ENCODE results near the gene FADS6.
A peak's percentile ranks its signal among the peaks of the same experiment; 100 is the strongest.

Gene FADS6

GRCh38 chr17:74833501-74834377, 59.7 kb downstream of the FADS6 start:
- TF ChIP-seq, protein P1, sequence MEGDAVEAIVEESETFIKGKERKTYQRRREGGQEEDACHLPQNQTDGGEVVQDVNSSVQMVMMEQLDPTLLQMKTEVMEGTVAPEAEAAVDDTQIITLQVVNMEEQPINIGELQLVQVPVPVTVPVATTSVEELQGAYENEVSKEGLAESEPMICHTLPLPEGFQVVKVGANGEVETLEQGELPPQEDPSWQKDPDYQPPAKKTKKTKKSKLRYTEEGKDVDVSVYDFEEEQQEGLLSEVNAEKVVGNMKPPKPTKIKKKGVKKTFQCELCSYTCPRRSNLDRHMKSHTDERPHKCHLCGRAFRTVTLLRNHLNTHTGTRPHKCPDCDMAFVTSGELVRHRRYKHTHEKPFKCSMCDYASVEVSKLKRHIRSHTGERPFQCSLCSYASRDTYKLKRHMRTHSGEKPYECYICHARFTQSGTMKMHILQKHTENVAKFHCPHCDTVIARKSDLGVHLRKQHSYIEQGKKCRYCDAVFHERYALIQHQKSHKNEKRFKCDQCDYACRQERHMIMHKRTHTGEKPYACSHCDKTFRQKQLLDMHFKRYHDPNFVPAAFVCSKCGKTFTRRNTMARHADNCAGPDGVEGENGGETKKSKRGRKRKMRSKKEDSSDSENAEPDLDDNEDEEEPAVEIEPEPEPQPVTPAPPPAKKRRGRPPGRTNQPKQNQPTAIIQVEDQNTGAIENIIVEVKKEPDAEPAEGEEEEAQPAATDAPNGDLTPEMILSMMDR (IDR thresholded peaks at IDR 0.05; ENCODE audit: low read depth, low read length), result no peak
- TF ChIP-seq EZH2phosphoT487 (IDR thresholded peaks at IDR 0.05; ENCODE audit: low read depth), result no peak
- H3K79me2 ChIP-seq (ENCODE audit: low read length), result no peaks in the 10 kb centered on the region
- H3K4me2 ChIP-seq (ENCODE audit: low read length), result peak overlapping the region; percentile 69
- H3K4me3 ChIP-seq (ENCODE audit: low read length), result peak overlapping the region; percentile 44
- peak overlapping the region; percentile 20; the same call in 1 of the 2 replicates for H3K9ac ChIP-seq (ENCODE audit: low read length)
- no peaks in the 10 kb centered on the region for H3K9me3 ChIP-seq (ENCODE audit: insufficient read depth, low read length)
- peaks cover 11% of the 10 kb centered on the region for H3K4me1 ChIP-seq (ENCODE audit: low read length)
- H3K36me3 ChIP-seq (replicated peaks; ENCODE audit: low read depth, low read length), result no peaks in the 10 kb centered on the region
- no peaks in the 10 kb centered on the region for H3K27me3 ChIP-seq (ENCODE audit: low read depth, low read length)
- H4K20me1 ChIP-seq (ENCODE audit: insufficient read depth, low read length), result no peaks in the 10 kb centered on the region
- no peak overlapping the region for H3K27ac ChIP-seq (ENCODE audit: low read length)
- no peak overlapping the region for H2AFZ ChIP-seq (ENCODE audit: low read depth, low read length)

DNA sequence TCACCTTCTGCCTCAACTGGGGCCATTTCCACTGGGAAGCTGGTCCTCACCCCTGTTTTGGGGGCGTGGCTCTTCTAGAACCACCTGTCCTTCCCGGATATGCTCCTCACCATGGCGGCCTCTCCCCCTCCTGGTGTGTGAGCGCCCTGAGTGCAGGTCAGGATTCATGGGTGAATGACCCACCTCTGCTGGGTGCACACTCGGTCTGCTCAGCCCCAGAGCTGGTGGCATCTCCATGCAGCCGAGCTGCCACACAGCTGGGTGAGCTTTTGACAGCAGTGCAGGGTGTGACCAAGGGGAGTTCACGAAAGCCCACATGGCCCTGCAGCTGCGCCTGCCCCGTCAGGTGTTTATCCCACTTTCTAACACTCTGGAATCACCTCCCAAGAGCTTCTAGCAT, 61.0 kb downstream of the FADS6 start:
- Histone ChIP-seq H3K36me3 (replicated peaks; ENCODE audit: low read depth, low read length) (no peaks in the 10 kb centered on the region), H3K4me3 (ENCODE audit: low read length) (no peak overlapping the region), H3K4me1 (ENCODE audit: low read length) (peaks cover 11% of the 10 kb centered on the region), H2AFZ (ENCODE audit: low read depth, low read length) (no peak overlapping the region), H3K4me2 (ENCODE audit: low read length) (no peak overlapping the region), H3K9me3 (ENCODE audit: insufficient read depth, low read length) (no peaks in the 10 kb centered on the region), H3K9ac (ENCODE audit: low read length) (no peak overlapping the region), H3K27ac (ENCODE audit: low read length) (no peak overlapping the region), H3K27me3 (ENCODE audit: low read depth, low read length) (no peaks in the 10 kb centered on the region), H4K20me1 (ENCODE audit: insufficient read depth, low read length) (no peaks in the 10 kb centered on the region), H3K79me2 (ENCODE audit: low read length) (no peaks in the 10 kb centered on the region)
- no peak for TF ChIP-seq EZH2phosphoT487 (IDR thresholded peaks at IDR 0.05; ENCODE audit: low read depth)

DNA sequence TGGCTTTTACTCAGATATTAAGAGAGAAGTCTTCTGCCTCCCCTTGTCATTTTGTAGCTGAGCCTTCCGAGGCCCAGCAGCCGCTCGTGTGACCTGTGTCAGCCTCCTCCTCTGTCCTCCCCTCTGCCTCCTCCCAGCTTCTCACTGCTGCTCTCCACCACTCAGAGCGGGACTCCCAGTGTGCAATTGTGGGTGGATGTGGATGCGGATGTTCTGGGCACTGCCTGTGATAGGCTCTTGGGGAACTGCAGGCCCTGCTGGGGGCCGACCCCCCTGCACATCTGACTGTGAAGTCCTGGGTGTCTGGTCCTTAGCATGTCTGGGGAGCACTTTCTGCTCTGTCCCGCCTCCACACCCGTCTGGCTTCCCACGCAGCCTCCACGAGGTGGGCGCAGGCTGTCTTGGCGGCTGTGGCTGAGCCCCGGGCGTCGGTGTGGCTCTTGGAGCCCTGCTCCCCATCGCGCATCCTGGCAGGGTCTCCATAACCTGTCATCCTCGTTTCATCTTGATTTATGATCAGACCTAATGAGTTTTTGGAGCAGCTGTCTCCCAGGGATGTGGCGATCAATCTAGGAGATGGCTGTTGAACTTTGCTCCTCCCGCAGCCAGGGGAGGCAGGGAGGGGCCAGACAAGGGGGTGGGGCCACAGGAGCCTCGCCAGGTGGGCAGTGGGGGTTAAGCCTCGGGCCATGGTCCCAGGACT, 61.8 kb downstream of the FADS6 start:
- Histone ChIP-seq H3K27ac (ENCODE audit: low read length) (no peak overlapping the region), H3K4me3 (ENCODE audit: low read length) (no peak overlapping the region), H3K4me2 (ENCODE audit: low read length) (no peak overlapping the region), H3K27me3 (ENCODE audit: low read depth, low read length) (no peaks in the 10 kb centered on the region), H3K9ac (ENCODE audit: low read length) (no peak overlapping the region), H4K20me1 (ENCODE audit: insufficient read depth, low read length) (no peaks in the 10 kb centered on the region), H3K4me1 (ENCODE audit: low read length) (peaks cover 11% of the 10 kb centered on the region), H3K36me3 (replicated peaks; ENCODE audit: low read depth, low read length) (no peaks in the 10 kb centered on the region), H3K9me3 (ENCODE audit: insufficient read depth, low read length) (no peaks in the 10 kb centered on the region), H2AFZ (ENCODE audit: low read depth, low read length) (no peak overlapping the region), H3K79me2 (ENCODE audit: low read length) (no peaks in the 10 kb centered on the region)
- TF ChIP-seq, protein P1 (IDR thresholded peaks at IDR 0.05; ENCODE audit: low read depth, low read length), result no peak
- TF ChIP-seq EZH2phosphoT487 (IDR thresholded peaks at IDR 0.05; ENCODE audit: low read depth), result no peak

DNA sequence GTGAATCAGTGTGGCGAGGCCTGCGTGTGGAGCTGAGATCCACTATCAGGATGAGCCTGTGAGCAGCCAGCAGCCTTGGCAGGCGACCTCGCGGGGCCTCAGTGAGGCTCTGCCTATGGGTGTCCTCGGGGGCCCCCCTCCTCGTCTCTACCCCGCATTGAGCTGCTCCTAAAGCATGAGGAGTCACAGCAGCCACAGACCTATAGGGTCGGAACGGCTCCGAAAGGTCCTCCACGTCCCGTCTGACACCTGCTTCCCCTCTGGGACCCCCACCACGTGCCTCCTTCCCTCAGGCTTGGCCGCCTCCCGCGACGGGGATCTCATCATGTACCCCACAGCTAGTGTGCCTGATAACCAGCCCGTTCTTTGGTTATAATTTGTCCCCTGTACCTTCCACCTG, 62.6 kb downstream of the FADS6 start:
- Histone ChIP-seq H3K4me1 (ENCODE audit: low read length) (peaks cover 11% of the 10 kb centered on the region), H3K4me2 (ENCODE audit: low read length) (no peak overlapping the region), H3K27me3 (ENCODE audit: low read depth, low read length) (no peaks in the 10 kb centered on the region), H3K79me2 (ENCODE audit: low read length) (no peaks in the 10 kb centered on the region), H3K4me3 (ENCODE audit: low read length) (no peak overlapping the region), H4K20me1 (ENCODE audit: insufficient read depth, low read length) (no peaks in the 10 kb centered on the region), H3K9me3 (ENCODE audit: insufficient read depth, low read length) (no peaks in the 10 kb centered on the region), H3K9ac (ENCODE audit: low read length) (no peak overlapping the region), H2AFZ (ENCODE audit: low read depth, low read length) (no peak overlapping the region), H3K27ac (ENCODE audit: low read length) (no peak overlapping the region), H3K36me3 (replicated peaks; ENCODE audit: low read depth, low read length) (no peaks in the 10 kb centered on the region)
- no peak for TF ChIP-seq EZH2phosphoT487 (IDR thresholded peaks at IDR 0.05; ENCODE audit: low read depth)
- TF ChIP-seq, protein P1 (IDR thresholded peaks at IDR 0.05; ENCODE audit: low read depth, low read length), result no peak
